Neural progenitor cell (in vitro differentiated cells): ENCODE data around the gene H6PD.

Experiments used
- CTCF ChIP-seq: fragments of 200-600 bp; sonication (generic); IDR thresholded peaks from 2 replicates; pipeline ENCODE4 v1.5.1; 2017; ENCODE audit warnings: antibody characterized with exemption, mild to moderate bottlenecking
- EZH2phosphoT487 ChIP-seq: fragments of 200-600 bp; sonication (generic); IDR thresholded peaks from 2 replicates; pipeline ENCODE4 v1.6.1; 2017; ENCODE audit warnings: antibody characterized with exemption

GRCh38 chr1:9311479-9311878 is 76.9 kb downstream of the H6PD start:
- TF ChIP-seq CTCF (no peak), EZH2phosphoT487 (no peak)
